ENCODE measurements around the gene SYT2. TPM values are rescaled to one million over a fixed set of nuclear protein-coding genes. Genes with fewer than 3 reads are reported as not detected.

SYT2 gene
- total and polyA plus RNA-seq, 2 of the 13 experiments (the other 11 are each of a cell fraction or from before 2014, with no cell fraction given), result not detected

DNA sequence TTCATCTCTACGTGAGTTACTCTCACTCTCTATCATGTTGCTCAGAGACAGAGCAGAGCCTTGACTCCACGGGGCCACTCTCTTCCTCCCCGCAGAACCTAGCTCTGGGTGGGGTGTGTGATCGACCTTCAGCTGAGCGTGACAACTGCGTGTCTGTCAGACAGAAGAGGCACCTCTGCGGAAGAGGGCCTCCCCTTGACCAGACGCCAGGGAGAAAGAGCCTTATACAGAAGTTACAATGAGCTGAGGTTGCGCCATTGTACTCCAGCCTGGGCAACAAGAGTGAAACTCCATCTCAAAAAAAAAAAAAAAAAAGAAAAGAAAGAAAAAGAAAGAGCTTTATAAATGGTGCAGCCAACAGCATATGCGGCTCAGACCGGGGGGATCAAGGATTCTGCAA, 22.9 kb downstream of the SYT2 start:
- TF ChIP-seq ZFP36 (IDR thresholded peaks at IDR 0.05; ENCODE audit: borderline replicate concordance, low read depth, low read length, partially characterized antibody), result no peak
- no peak for TF ChIP-seq POLR2G (IDR thresholded peaks at IDR 0.05; ENCODE audit: low read depth, low read length)
- no peak for TF ChIP-seq ZNF431 (CRISPR knock-in tag; IDR thresholded peaks at IDR 0.05; ENCODE audit: borderline replicate concordance, low read depth)
- TF ChIP-seq ZNF292 (CRISPR knock-in tag; IDR thresholded peaks at IDR 0.05; ENCODE audit: borderline replicate concordance, low read depth), result no peak
- no peaks in the 10 kb centered on the region; the same call in 1 of the 2 replicates for H4K20me1 ChIP-seq (ENCODE audit: insufficient read depth, low read length)
- 11% methylated on average over 11 of the region's 11 CpGs for WGBS (ENCODE audit: low lambda C conversion rate)
- intact Hi-C loops (cut with micrococcal nuclease; ENCODE audit: unreplicated experiment), result no loop called here
- in situ Hi-C loops (cut with HindIII; ENCODE audit: extremely low pct_ligation_motif_present, low pct_unique_long_range_greater_than_20kb), result no loop called here
- ATAC-seq (no peak), FAIRE-seq (no peak), DNase-seq (ENCODE audit: low spot score) (no peak)
- H3K36me3 ChIP-seq (replicated peaks in 1 of 2; ENCODE audit: control insufficient read depth in 1 of 2, insufficient read depth in 2 of 2, low read length in 2 of 2), result no peaks in the 10 kb centered on the region
- CTCF ChIA-PET (ENCODE audit: low intra/inter-chr PET ratio, low total read pairs), result no interaction called here
- POLR2A ChIA-PET, result no interaction called here
- H3K27ac ChIP-seq (ENCODE audit: extremely low read length, insufficient read depth, low read length), result no peak overlapping the region
- no peaks in the 10 kb centered on the region for H3K4me1 ChIP-seq (ENCODE audit: insufficient read depth, low read length)
- H3K9ac ChIP-seq (ENCODE audit: insufficient read depth, low read depth, low read length), result no peak overlapping the region
- H3K27me3 ChIP-seq (ENCODE audit: control insufficient read depth in 1 of 2, insufficient read depth in 2 of 2, low read length in 2 of 2), result peaks cover 1 to 34% of the 10 kb centered on the region in 2 experiments; a peak in 2 of 5 replicates
- no peaks in the 10 kb centered on the region for H3K79me2 ChIP-seq (ENCODE audit: insufficient read depth, low read length)
- no peak overlapping the region for H3K4me3 ChIP-seq (replicated peaks in 1 of 3; ENCODE audit: insufficient read depth in 1 of 3, low read depth in 2 of 3, low read length in 3 of 3)
- BruUV-seq (replicated peaks), result no TSS peak
- no peak overlapping the region for H3K4me2 ChIP-seq (ENCODE audit: low read depth, low read length)
- no peaks in the 10 kb centered on the region for H3K9me3 ChIP-seq (ENCODE audit: low read length)
- no peak overlapping the region for H2AFZ ChIP-seq (ENCODE audit: low read length)

DNA sequence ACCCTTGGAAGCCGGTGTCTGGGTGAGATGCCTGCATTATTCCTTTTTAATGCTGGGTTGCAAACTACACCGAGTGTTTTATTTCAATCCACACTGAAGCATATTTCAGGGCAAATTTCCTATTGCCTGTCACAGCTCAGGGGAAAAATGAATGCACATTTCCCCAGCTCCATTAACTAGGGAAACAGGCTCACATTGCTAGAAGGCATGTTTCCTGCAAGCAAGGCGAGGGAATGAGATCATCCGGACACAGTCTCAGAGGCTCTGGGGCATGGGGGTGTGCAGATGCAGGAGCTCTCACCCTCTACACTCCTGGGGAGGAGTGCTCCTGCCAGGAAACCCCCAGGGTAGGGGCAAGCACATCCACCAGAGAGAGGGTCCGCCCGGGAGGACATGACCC, 24.6 kb downstream of the SYT2 start:
- no peak overlapping the region for H3K27ac ChIP-seq (ENCODE audit: extremely low read length, insufficient read depth, low read length)
- FAIRE-seq, result no peak
- no peak for DNase-seq (ENCODE audit: low spot score)
- CTCF ChIA-PET (ENCODE audit: low intra/inter-chr PET ratio, low total read pairs), result no interaction called here
- H3K9ac ChIP-seq (ENCODE audit: insufficient read depth, low read depth, low read length), result no peak overlapping the region
- H3K4me2 ChIP-seq (ENCODE audit: low read depth, low read length), result no peak overlapping the region
- no peaks in the 10 kb centered on the region; the same call in 1 of the 2 replicates for H4K20me1 ChIP-seq (ENCODE audit: insufficient read depth, low read length)
- in situ Hi-C loops (cut with HindIII; ENCODE audit: extremely low pct_ligation_motif_present, low pct_unique_long_range_greater_than_20kb) (no loop called here), intact Hi-C loops (cut with micrococcal nuclease; ENCODE audit: unreplicated experiment) (no loop called here)
- ATAC-seq, result no peak
- POLR2A ChIA-PET, result no interaction called here
- WGBS (ENCODE audit: low lambda C conversion rate), result 3% methylated on average over 4 of the region's 6 CpGs
- H3K9me3 ChIP-seq (ENCODE audit: low read length), result no peaks in the 10 kb centered on the region
- no peak overlapping the region for H3K4me3 ChIP-seq (replicated peaks in 1 of 3; ENCODE audit: insufficient read depth in 1 of 3, low read depth in 2 of 3, low read length in 3 of 3)
- no peak overlapping the region for H2AFZ ChIP-seq (ENCODE audit: low read length)
- no peaks in the 10 kb centered on the region for H3K36me3 ChIP-seq (replicated peaks in 1 of 2; ENCODE audit: control insufficient read depth in 1 of 2, insufficient read depth in 2 of 2, low read length in 2 of 2)
- BruUV-seq (replicated peaks), result no TSS peak
- H3K27me3 ChIP-seq (ENCODE audit: control insufficient read depth in 1 of 2, insufficient read depth in 2 of 2, low read length in 2 of 2), result peaks cover 0 to 44% of the 10 kb centered on the region in 2 experiments; a peak in 2 of 5 replicates
- no peaks in the 10 kb centered on the region for H3K79me2 ChIP-seq (ENCODE audit: insufficient read depth, low read length)
- H3K4me1 ChIP-seq (ENCODE audit: insufficient read depth, low read length), result no peaks in the 10 kb centered on the region
- TF ChIP-seq DMTF1 (CRISPR knock-in tag; IDR thresholded peaks at IDR 0.05), result no peak
- TF ChIP-seq ZNF160 (CRISPR knock-in tag; IDR thresholded peaks at IDR 0.05), result no peak
- no peak for TF ChIP-seq MTF2 (CRISPR knock-in tag; IDR thresholded peaks at IDR 0.05; ENCODE audit: borderline replicate concordance)
- no peak for TF ChIP-seq MIXL1 (CRISPR knock-in tag; IDR thresholded peaks at IDR 0.05)
- no peak for TF ChIP-seq ZNF7 (CRISPR knock-in tag; IDR thresholded peaks at IDR 0.05)
- no peak for TF ChIP-seq PRPF4 (IDR thresholded peaks at IDR 0.05; ENCODE audit: low read depth, low read length, poor library complexity, severe bottlenecking)
- no peak for TF ChIP-seq ZNF550 (CRISPR knock-in tag; IDR thresholded peaks at IDR 0.05; ENCODE audit: borderline replicate concordance)
